ENCODE measurements around the gene KBTBD4. TPM values are rescaled to one million over a fixed set of nuclear protein-coding genes. Genes with fewer than 3 reads are reported as not detected.

KBTBD4 gene
- total RNA-seq, 5 donors from 2014 or later (not counting 1 experiment from before 2014, with no cell fraction given), result 19.1 to 23.6 (median 21.6) TPM

- H3K4me1 Mint-ChIP-seq, result peaks cover 0 to 10% (median 5%) of the 10 kb centered on the region in 3 donors
- ChIA-PET POLR2A (no interaction called here), CTCF (no interaction called here)
- WGBS (ENCODE audit: insufficient coverage), result 17% methylated on average over 4 of the region's 6 CpGs
- no peaks in the 10 kb centered on the region for H3K9me3 Mint-ChIP-seq
- no peaks in the 10 kb centered on the region for H3K36me3 ChIP-seq (ENCODE audit: control insufficient read depth in 2 of 2, extremely low read depth in 1 of 2, insufficient read depth in 1 of 2, low read length in 1 of 2)
- no peak overlapping the region for H3K27ac ChIP-seq (ENCODE audit: low read length)
- H3K27ac Mint-ChIP-seq, result no peak overlapping the region
- H3K27me3 Mint-ChIP-seq, result peaks cover 23 to 34% of the 10 kb centered on the region in 2 donors
- H3K27me3 ChIP-seq (replicated peaks in 1 of 2; ENCODE audit: control insufficient read depth in 2 of 2, extremely low read depth in 1 of 2, insufficient read depth in 2 of 2, low read length in 1 of 2), result peaks cover 0 to 45% of the 10 kb centered on the region in 2 experiments
- H3K4me3 ChIP-seq (ENCODE audit: control insufficient read depth in 1 of 2, extremely low read depth in 1 of 2, low read length in 1 of 2), result no peak overlapping the region
- DNase-seq (no peak), ATAC-seq (replicated peaks in 1 of 4) (no peak)
- H3K4me1 ChIP-seq (ENCODE audit: control insufficient read depth in 1 of 2, extremely low read depth in 1 of 2, insufficient read depth in 2 of 2, low read length in 2 of 2), result peaks cover 0 to 15% of the 10 kb centered on the region in 2 experiments
- no peaks in the 10 kb centered on the region for H3K9me3 ChIP-seq
- peak overlapping the region in 1 of 3 donors; percentile 35 for H3K4me3 Mint-ChIP-seq
- no peaks in the 10 kb centered on the region for H3K36me3 Mint-ChIP-seq
Measured at GRCh38 chr11:47593492-47593933, 14.7 kb upstream of the KBTBD4 start.

- H3K36me3 Mint-ChIP-seq, result no peaks in the 10 kb centered on the region
- peaks cover 0 to 10% (median 5%) of the 10 kb centered on the region in 3 donors for H3K4me1 Mint-ChIP-seq
- Histone ChIP-seq H3K36me3 (ENCODE audit: control insufficient read depth in 2 of 2, extremely low read depth in 1 of 2, insufficient read depth in 1 of 2, low read length in 1 of 2) (no peaks in the 10 kb centered on the region), H3K4me3 (ENCODE audit: control insufficient read depth in 1 of 2, extremely low read depth in 1 of 2, low read length in 1 of 2) (no peak overlapping the region), H3K9me3 (no peaks in the 10 kb centered on the region), H3K4me1 (ENCODE audit: control insufficient read depth in 1 of 2, extremely low read depth in 1 of 2, insufficient read depth in 2 of 2, low read length in 2 of 2) (peaks cover 0 to 15% of the 10 kb centered on the region in 2 experiments), H3K27ac (ENCODE audit: low read length) (no peak overlapping the region), H3K27me3 (replicated peaks in 1 of 2; ENCODE audit: control insufficient read depth in 2 of 2, extremely low read depth in 1 of 2, insufficient read depth in 2 of 2, low read length in 1 of 2) (peaks cover 0 to 45% of the 10 kb centered on the region in 2 experiments)
- H3K27ac Mint-ChIP-seq, result no peak overlapping the region
- ChIA-PET CTCF (no interaction called here), POLR2A (no interaction called here)
- H3K27me3 Mint-ChIP-seq, result peaks cover 23 to 34% of the 10 kb centered on the region in 2 donors
- H3K9me3 Mint-ChIP-seq, result no peaks in the 10 kb centered on the region
- H3K4me3 Mint-ChIP-seq, result no peak overlapping the region
- DNase-seq (no peak), ATAC-seq (replicated peaks in 1 of 4) (no peak)
- WGBS (ENCODE audit: insufficient coverage), result 80% methylated on average over 1 of the region's 2 CpGs
Measured at GRCh38 chr11:47592970-47593369, 14.2 kb upstream of the KBTBD4 start.

- Mint-ChIP-seq H3K9me3 (no peaks in the 10 kb centered on the region), H3K4me1 (peaks cover 0 to 10% (median 5%) of the 10 kb centered on the region in 3 donors), H3K4me3 (no peak overlapping the region), H3K27me3 (peaks cover 23 to 34% of the 10 kb centered on the region in 2 donors), H3K36me3 (no peaks in the 10 kb centered on the region), H3K27ac (no peak overlapping the region)
- no peak for DNase-seq
- Histone ChIP-seq H3K4me3 (ENCODE audit: control insufficient read depth in 1 of 2, extremely low read depth in 1 of 2, low read length in 1 of 2) (no peak overlapping the region), H3K36me3 (ENCODE audit: control insufficient read depth in 2 of 2, extremely low read depth in 1 of 2, insufficient read depth in 1 of 2, low read length in 1 of 2) (no peaks in the 10 kb centered on the region), H3K27ac (ENCODE audit: low read length) (no peak overlapping the region), H3K27me3 (replicated peaks in 1 of 2; ENCODE audit: control insufficient read depth in 2 of 2, extremely low read depth in 1 of 2, insufficient read depth in 2 of 2, low read length in 1 of 2) (peaks cover 0 to 41% of the 10 kb centered on the region in 2 experiments), H3K9me3 (no peaks in the 10 kb centered on the region), H3K4me1 (ENCODE audit: control insufficient read depth in 1 of 2, extremely low read depth in 1 of 2, insufficient read depth in 2 of 2, low read length in 2 of 2) (peaks cover 0 to 15% of the 10 kb centered on the region in 2 experiments)
- 56% methylated on average over 4 of the region's 4 CpGs for WGBS (ENCODE audit: insufficient coverage)
- ChIA-PET CTCF (no interaction called here), POLR2A (no interaction called here)
- no peak for ATAC-seq (replicated peaks in 1 of 4)
Measured at GRCh38 chr11:47592251-47592650, 13.5 kb upstream of the KBTBD4 start.

GRCh38 chr11:47591764-47592163, 13.0 kb upstream of the KBTBD4 start:
- no peaks in the 10 kb centered on the region for H3K9me3 Mint-ChIP-seq
- Histone ChIP-seq H3K36me3 (ENCODE audit: control insufficient read depth in 2 of 2, extremely low read depth in 1 of 2, insufficient read depth in 1 of 2, low read length in 1 of 2) (no peaks in the 10 kb centered on the region), H3K27ac (ENCODE audit: low read length) (no peak overlapping the region), H3K4me1 (ENCODE audit: control insufficient read depth in 1 of 2, extremely low read depth in 1 of 2, insufficient read depth in 2 of 2, low read length in 2 of 2) (peaks cover 0 to 15% of the 10 kb centered on the region in 2 experiments), H3K4me3 (ENCODE audit: control insufficient read depth in 1 of 2, extremely low read depth in 1 of 2, low read length in 1 of 2) (no peak overlapping the region), H3K27me3 (replicated peaks in 1 of 2; ENCODE audit: control insufficient read depth in 2 of 2, extremely low read depth in 1 of 2, insufficient read depth in 2 of 2, low read length in 1 of 2) (peaks cover 0 to 41% of the 10 kb centered on the region in 2 experiments), H3K9me3 (no peaks in the 10 kb centered on the region)
- ChIA-PET POLR2A (no interaction called here), CTCF (no interaction called here)
- no peaks in the 10 kb centered on the region for H3K36me3 Mint-ChIP-seq
- H3K4me3 Mint-ChIP-seq, result no peak overlapping the region
- no peak for DNase-seq
- H3K27me3 Mint-ChIP-seq, result peaks cover 23 to 34% of the 10 kb centered on the region in 2 donors
- no peak for ATAC-seq (replicated peaks in 1 of 4)
- WGBS (ENCODE audit: insufficient coverage), result 16% methylated on average over 6 of the region's 7 CpGs
- H3K4me1 Mint-ChIP-seq, result peaks cover 0 to 10% (median 5%) of the 10 kb centered on the region in 3 donors
- H3K27ac Mint-ChIP-seq, result no peak overlapping the region

DNA sequence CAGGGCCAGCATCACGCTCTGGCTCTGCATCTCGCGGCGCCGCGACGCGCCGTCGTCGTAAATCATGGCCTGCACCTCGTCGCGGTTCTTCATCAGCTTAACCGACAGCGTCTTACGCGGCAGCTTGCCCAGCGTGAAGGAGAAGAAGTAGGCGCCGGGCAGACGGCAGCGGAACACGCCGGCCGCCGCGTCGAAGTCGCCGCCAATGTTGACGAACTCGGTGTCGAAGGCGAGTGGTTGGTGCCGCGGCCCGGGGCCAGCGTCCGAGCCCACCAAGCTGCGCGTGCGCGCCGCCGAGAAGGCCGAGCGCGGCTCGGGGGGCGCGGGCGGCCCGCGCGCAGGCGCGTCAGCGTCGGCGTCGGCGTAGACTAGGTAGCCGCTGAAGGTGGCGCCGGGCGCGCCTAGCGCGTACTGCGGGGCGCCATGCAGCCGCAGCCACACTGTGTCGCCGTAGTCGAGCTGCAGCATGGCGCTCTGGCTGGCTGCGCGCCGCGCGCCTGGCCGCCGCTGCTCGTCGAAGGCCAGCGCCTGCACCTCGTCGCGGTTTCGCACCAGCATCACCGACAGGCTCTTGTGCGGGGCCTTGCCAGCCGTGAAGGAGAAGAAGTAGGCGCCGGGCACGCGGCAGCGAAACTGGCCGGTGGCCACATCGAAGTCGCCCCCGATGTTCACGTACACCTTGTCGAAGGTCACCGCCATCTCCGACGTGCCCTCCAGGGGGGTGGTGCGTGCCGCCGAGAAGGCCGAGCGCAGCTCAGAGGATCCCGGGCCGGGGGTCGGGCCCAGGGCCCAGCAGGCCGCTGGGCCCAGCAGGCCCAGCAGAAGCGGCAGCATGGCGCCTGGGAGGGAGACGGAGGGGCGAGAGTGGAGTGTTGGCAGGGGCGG, 11.4 kb upstream of the KBTBD4 start:
- Mint-ChIP-seq H3K36me3 (no peaks in the 10 kb centered on the region), H3K4me3 (no peak overlapping the region), H3K4me1 (peaks cover 0 to 10% (median 5%) of the 10 kb centered on the region in 3 donors), H3K27me3 (peaks cover 16 to 27% of the 10 kb centered on the region in 2 donors), H3K9me3 (no peaks in the 10 kb centered on the region), H3K27ac (no peak overlapping the region)
- WGBS (ENCODE audit: insufficient coverage), result 97% methylated on average over 119 of the region's 122 CpGs
- CTCF ChIA-PET, result no interaction called here
- no peaks in the 10 kb centered on the region for H3K9me3 ChIP-seq
- no peak for DNase-seq
- H3K27ac ChIP-seq (ENCODE audit: low read length), result no peak overlapping the region
- H3K27me3 ChIP-seq (replicated peaks in 1 of 2; ENCODE audit: control insufficient read depth in 2 of 2, extremely low read depth in 1 of 2, insufficient read depth in 2 of 2, low read length in 1 of 2), result peaks cover 0 to 34% of the 10 kb centered on the region in 2 experiments
- no peak overlapping the region for H3K4me3 ChIP-seq (ENCODE audit: control insufficient read depth in 1 of 2, extremely low read depth in 1 of 2, low read length in 1 of 2)
- ATAC-seq (replicated peaks in 1 of 4), result no peak
- POLR2A ChIA-PET, result no interaction called here
- peaks cover 0 to under 1% of the 10 kb centered on the region in 2 donors for H3K36me3 ChIP-seq (ENCODE audit: control insufficient read depth in 2 of 2, extremely low read depth in 1 of 2, insufficient read depth in 1 of 2, low read length in 1 of 2)
- peaks cover 0 to 15% of the 10 kb centered on the region in 2 experiments for H3K4me1 ChIP-seq (ENCODE audit: control insufficient read depth in 1 of 2, extremely low read depth in 1 of 2, insufficient read depth in 2 of 2, low read length in 2 of 2)

DNA sequence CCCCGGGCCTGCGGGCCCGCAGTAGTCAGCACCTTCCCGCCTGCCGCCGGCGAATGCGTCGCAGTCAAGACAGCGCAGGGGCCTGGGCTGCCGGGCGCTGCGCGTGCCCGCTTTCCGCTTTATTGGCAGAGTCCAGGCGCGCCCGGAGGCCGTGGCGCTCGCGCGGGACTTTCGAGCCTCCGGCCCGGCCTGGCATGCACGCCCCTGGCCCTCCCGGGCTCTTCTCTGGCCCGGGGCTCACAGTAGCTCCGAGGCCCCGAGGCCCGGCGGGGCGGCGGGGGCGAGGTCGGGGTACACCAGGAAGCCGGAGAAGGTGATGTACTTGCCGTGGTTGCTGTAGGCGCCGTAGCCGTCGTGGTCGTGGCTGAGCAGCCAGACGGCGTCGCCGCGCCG, 10.8 kb upstream of the KBTBD4 start:
- no peaks in the 10 kb centered on the region for H3K9me3 ChIP-seq
- ATAC-seq (replicated peaks in 1 of 4), result no peak
- peaks cover 13 to 20% of the 10 kb centered on the region in 2 donors for H3K27me3 Mint-ChIP-seq
- no peak overlapping the region for H3K27ac Mint-ChIP-seq
- WGBS (ENCODE audit: insufficient coverage), result 98% methylated on average over 49 of the region's 51 CpGs
- ChIA-PET POLR2A (no interaction called here), CTCF (no interaction called here)
- no peak overlapping the region for H3K27ac ChIP-seq (ENCODE audit: low read length)
- H3K4me1 Mint-ChIP-seq, result peaks cover 0 to 10% (median 5%) of the 10 kb centered on the region in 3 donors
- H3K9me3 Mint-ChIP-seq, result no peaks in the 10 kb centered on the region
- H3K36me3 Mint-ChIP-seq, result no peaks in the 10 kb centered on the region
- H3K4me3 Mint-ChIP-seq, result no peak overlapping the region
- peaks cover 0 to 15% of the 10 kb centered on the region in 2 experiments for H3K4me1 ChIP-seq (ENCODE audit: control insufficient read depth in 1 of 2, extremely low read depth in 1 of 2, insufficient read depth in 2 of 2, low read length in 2 of 2)
- DNase-seq, result no peak
- peaks cover 0 to 27% of the 10 kb centered on the region in 2 experiments for H3K27me3 ChIP-seq (replicated peaks in 1 of 2; ENCODE audit: control insufficient read depth in 2 of 2, extremely low read depth in 1 of 2, insufficient read depth in 2 of 2, low read length in 1 of 2)
- H3K36me3 ChIP-seq (ENCODE audit: control insufficient read depth in 2 of 2, extremely low read depth in 1 of 2, insufficient read depth in 1 of 2, low read length in 1 of 2), result peaks cover 4 to 5% of the 10 kb centered on the region in 2 donors
- H3K4me3 ChIP-seq (ENCODE audit: control insufficient read depth in 1 of 2, extremely low read depth in 1 of 2, low read length in 1 of 2), result no peak overlapping the region
